GM21367 (cell line): ENCODE measurements around the gene RPRD1A.
"Not testable (repeated sequence)": the region's sequence is repeated elsewhere in the genome, so short reads cannot be mapped to it uniquely, and the experiment has no call there.

Experiments
- ATAC-seq: cut with Tn5 transposase; IDR thresholded peaks from one replicate; pipeline ENCODE4 v1.9.1; 2021; ENCODE audit not compliant: unreplicated experiment

The RPRD1A gene

DNA sequence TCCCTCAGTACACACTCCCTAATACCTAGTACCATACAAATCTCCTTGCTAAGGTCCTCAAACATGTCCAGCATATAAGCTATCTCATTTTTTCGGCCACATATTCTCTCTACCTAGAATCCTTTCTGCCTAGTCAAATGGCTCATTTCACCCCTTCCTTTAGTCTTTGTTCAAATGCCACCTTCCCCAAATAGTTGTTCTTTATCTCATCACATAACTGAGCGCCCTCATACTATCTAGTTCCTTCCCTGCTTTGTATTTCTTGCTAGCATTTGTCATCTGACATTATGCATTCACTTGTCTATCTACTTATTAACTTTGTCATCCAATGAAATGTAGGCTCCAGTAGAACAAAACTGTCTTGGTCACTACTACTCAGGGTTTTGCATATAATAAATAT, 35.5 kb downstream of the RPRD1A start:
- ATAC-seq = no peak

- ATAC-seq = no peak
These were observed 36.0 kb downstream of the RPRD1A start for GRCh38 chr18:36031407-36031806.

DNA sequence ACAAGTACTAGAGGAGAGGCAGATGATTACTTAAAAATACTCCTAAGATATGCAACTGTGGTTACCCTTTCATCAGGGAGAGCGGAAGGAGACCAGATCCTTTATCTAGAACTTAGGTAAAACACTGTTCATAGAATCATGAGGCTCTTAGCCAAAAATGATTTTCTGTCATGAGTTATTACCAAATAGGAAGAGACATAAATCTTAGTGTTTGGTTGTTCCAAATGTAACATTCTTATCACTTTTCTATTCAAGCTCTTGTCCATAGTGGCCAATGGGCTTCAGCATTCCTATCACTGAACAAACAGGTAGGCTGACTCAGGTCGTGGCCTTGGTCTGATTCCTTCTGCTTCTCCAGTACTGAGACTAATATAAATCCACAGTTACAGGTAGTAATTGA, 38.5 kb downstream of the RPRD1A start:
- no peak for ATAC-seq

- no peak for ATAC-seq
These were observed 42.3 kb downstream of the RPRD1A start for GRCh38 chr18:36025025-36025424.

GRCh38 chr18:36024241-36024640, 43.1 kb downstream of the RPRD1A start:
- ATAC-seq = not testable (repeated sequence)

DNA sequence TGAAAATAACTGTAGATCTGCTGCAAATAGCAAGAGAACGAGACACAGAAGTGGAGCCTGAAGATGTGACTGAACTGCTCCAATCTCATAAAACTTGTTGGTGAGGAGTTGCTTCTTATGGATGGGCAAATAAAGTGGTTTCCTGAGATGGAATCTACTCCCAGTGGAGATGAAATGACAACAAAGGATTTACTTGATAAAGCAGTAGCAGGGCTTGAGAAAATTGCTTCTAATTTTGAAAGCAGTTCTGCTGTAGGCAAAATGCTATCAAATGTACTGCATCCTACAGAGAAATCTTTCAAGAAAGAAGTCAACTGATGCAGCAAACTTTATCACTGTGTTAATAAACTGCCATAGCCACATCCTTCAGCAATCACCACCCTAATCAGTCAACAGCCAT, 44.0 kb downstream of the RPRD1A start:
- no peak for ATAC-seq

GRCh38 chr18:36020174-36020711, 47.1 kb downstream of the RPRD1A start:
- no peak for ATAC-seq

GRCh38 chr18:36017232-36017631, 50.1 kb downstream of the RPRD1A start:
- ATAC-seq = no peak

- peak; percentile 87 for ATAC-seq
These were observed 51.7 kb downstream of the RPRD1A start for GRCh38 chr18:36015629-36016028.

GRCh38 chr18:36012891-36013290, 54.5 kb downstream of the RPRD1A start:
- ATAC-seq = no peak

- ATAC-seq = no peak
These were observed 58.1 kb downstream of the RPRD1A start for GRCh38 chr18:36009214-36009613.

- ATAC-seq = no peak
These were observed 60.4 kb downstream of the RPRD1A start for GRCh38 chr18:36006997-36007396.

DNA sequence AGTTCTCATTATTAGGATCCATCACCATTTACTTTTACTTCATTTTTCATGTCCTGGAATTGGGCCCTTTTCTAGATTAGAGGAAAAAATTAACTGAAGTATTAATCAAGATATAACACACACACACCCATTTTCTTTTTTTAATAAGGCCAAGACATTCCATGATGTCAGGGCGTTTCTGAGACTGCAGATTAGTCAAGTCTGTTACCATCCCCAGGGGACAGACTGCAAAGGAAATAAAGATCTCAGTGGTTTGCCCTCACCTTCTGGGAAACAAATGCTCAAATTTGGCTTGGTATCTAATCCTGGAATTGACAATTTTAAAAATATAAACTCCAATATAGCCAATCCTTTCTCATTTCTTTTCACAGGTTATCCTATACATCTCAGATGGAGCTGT, 67.4 kb downstream of the RPRD1A start:
- no peak for ATAC-seq

GRCh38 chr18:35998967-35999366, 68.4 kb downstream of the RPRD1A start:
- no peak for ATAC-seq

DNA sequence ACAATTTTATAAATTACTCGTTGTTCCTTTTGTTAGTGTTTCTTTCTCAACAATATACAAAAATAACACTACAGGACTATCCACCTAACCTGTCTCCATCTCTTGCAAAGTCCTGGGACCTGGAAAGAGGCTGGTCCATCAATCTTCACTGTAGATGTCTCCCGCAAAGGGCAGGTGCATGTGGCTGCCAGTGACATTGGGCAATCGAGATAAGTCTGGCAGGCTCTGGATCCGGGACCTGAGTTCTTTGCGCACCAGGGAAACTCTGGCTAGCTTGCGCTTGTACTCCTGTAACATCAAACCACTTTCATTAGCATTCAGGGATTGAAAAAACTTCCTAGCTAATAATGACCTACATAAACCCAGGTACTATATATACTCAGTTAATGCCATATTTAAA, 74.3 kb downstream of the RPRD1A start:
- ATAC-seq = no peak

- ATAC-seq = no peak
These were observed 75.7 kb downstream of the RPRD1A start for GRCh38 chr18:35991696-35992095.

DNA sequence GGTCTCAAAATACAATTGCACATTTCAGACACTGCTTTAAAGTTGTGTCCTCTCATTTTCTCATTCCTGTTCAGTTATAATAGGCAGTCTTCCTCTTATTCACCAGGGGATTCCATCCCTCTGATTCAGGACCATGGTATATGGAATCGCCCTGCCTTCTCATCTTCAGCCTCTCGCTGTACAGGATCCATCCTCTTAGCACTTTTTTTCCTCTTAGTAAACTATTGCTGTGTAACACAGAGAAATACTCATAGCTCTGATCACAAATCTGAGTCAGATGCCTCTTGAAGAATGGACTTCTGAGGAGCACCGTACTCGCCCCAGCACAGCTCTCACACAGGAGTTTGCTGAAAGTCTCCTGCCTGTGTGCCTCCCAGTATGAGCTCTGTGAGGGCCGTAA, 83.5 kb downstream of the RPRD1A start:
- no peak for ATAC-seq

DNA sequence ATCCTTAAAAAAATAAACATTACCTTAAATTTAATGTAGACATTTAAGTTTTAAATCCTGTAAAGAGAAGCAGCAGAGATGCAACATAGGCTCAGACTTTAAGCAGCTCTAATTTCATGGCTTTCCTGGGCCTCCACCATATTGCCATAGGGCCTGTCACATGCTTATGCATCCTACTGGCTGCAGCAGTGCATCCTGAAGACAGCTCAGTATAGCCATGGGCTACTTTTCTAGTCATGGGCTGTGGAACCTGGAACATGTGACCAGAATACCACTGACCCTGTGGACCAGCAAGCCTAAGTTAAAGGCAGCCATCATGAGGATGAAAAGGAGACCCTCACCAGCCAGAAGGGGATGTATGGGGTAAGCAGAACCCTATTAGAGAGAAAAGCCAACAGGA, 84.2 kb downstream of the RPRD1A start:
- no peak for ATAC-seq

DNA sequence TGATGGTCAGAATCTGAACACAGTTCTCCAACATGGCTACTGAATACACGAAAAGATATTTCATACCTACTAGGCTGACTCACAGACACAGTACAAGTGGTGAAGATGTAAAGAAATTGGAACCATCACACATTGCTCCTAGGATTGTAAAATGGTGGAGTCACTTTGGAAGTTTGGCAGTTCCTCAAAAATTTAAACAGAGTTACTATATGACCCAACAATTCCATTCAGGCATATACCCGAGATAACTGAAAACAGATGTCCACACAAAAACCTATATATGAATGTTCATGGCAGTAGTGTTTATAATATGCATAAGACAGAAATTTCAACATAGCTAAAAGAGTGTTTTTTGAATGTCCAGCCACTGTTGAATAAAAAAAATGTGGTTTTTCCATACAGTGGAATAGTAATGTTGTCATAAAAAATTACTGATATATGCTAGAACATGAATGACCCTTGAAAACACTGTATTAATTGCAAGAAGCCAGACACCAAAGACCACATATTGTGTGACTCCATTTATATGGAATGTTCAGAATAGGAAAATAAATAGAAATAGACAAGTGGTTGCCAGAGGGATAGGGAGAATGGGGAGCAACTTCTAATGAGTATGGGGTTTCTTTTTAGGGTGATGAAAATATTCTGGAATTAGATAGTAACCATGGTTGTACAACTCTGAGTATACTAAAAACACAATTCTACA, 84.8 kb downstream of the RPRD1A start:
- no peak for ATAC-seq

DNA sequence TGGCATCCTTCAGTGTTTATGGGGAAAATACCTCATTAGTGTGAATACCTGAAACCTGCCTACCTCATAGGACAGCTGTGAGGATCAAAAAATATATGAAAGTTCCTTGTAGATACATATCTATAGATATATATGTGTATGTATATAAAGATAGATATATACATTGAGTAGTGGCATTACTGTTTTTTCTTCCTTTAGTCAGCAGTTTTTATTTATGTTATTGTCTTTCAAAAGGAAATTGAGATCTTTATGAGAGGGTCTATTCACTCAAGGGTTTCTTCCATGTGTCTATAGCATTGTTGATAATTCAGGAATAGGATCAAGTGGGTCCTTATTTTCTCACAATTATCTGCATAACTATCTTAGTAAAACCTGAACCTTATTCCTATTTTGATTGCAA, 88.2 kb downstream of the RPRD1A start:
- ATAC-seq = no peak

DNA sequence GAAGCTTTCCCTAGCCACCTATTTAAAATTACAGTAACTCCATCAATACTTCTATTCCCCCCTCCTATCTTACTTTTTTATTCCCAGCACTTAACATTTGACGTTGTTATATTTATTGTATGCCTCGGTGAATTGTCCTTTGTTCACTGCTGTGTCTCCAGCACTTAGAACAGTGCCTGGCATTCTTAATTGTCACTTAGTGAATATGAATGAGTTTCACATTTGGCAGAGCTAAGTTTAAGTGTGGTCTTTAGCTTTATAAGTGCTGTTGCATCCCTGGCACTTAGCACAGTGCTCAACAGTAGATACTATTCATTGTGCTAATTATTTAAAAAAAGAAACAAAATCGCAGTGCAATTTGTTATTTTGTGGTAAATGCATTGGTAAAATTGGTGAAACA, 93.2 kb downstream of the RPRD1A start:
- ATAC-seq = no peak

DNA sequence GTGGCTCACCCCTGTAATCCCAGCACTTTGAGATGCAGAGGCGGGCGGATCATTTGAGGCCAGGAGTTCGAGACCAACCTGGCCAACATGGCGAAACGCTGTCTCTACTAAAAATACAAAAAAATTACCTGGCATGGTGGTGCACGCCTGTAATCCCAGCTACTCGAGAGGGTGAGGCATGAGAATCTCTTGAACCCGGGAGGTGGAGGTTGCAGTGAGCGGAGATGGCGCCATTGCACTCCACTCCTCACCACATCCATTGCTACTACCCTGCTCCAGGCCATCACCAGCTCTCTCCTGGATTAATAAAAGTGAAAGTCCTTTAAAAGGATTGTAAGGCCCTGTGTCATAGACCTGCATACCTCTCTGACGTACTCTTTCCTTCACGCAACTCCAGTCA, 93.7 kb downstream of the RPRD1A start:
- ATAC-seq = no peak
